Prostate gland (tissue), 2 donors: ENCODE results near the gene RIPOR3. TPM values are rescaled to one million over a fixed set of nuclear protein-coding genes. Genes with fewer than 3 reads are reported as not detected.

Experiments
- DNase-seq: peaks from one replicate; pipeline ENCODE4 v3.0.0-alpha.2; 2019; ENCODE audit warnings: low spot score
- H3K27ac ChIP-seq, 2 donors: fragments of 200-600 bp; sonication (generic); 2 replicates each; pipeline ENCODE4 v1.5.1; 2017 to 2019
- H3K27me3 ChIP-seq: fragments of 200-600 bp; sonication (generic); replicated peaks from 2 replicates; pipeline ENCODE4 v1.5.1; 2019; ENCODE audit not compliant: insufficient read depth
- H3K36me3 ChIP-seq, 2 donors: fragments of 200-600 bp; sonication (generic); 1 replicate in 1 of 2; 2 replicates in 1 of 2; pipeline versions ENCODE4 v1.5.1 to v1.8.1; 2017 to 2019
- H3K4me1 ChIP-seq: fragments of 200-600 bp; sonication (generic); replicated peaks from 2 replicates; pipeline ENCODE4 v1.5.1; 2019
- H3K4me3 ChIP-seq, 2 donors: fragments of 200-600 bp; sonication (generic); 2 replicates each; pipeline ENCODE4 v1.5.1; 2017 to 2019
- H3K9me3 ChIP-seq: fragments of 200-600 bp; sonication (generic); 2 replicates; pipeline ENCODE4 v1.5.1; 2017
- POLR2A ChIP-seq: fragments of 450-650 bp; IDR thresholded peaks from one replicate; pipeline ENCODE4 v1.6.1; 2016; ENCODE audit warnings: antibody characterized with exemption, mild to moderate bottlenecking
- POLR2AphosphoS5 ChIP-seq: sonication (generic); formaldehyde crosslinking; IDR thresholded peaks from one replicate; pipeline ENCODE4 v1.6.1; 2017; ENCODE audit warnings: antibody characterized with exemption
- WGBS: methylation state at CpG from one replicate; pipeline ENCODE4 v1.1.5; 2018; 5-methylcytosine and 5-hydroxymethylcytosine counted together
- intact Hi-C: fragments of 100-400 bp; cut with DNase I; formaldehyde crosslinking; loops from one replicate; pipeline ENCODE4 v1.14.2; 2022
- total RNA-seq, 2 donors: library from RNA; depleted of rRNA; stranded (reverse); fragments of >200 nt; gene quantifications; one replicate each; pipeline ENCODE4 v1.1.0, GENCODE V29; 2016
- TF ChIP-seq, protein P1 (sequence below), 4 experiments: fragments of 200-600 bp in 2 of 4; fragments of 450-650 bp in 2 of 4; sonication (generic) in 2 of 4; IDR thresholded peaks; 1 replicate in 3 of 4; 2 replicates in 1 of 4; pipeline ENCODE4 v1.5.1; 2016 to 2019; ENCODE audit warnings: antibody characterized with exemption in 4 of 4, mild to moderate bottlenecking in 2 of 4, moderate library complexity in 2 of 4

The RIPOR3 gene
- total RNA-seq, 2 donors from 2014 or later = 0.55 to 11.3 TPM

DNA sequence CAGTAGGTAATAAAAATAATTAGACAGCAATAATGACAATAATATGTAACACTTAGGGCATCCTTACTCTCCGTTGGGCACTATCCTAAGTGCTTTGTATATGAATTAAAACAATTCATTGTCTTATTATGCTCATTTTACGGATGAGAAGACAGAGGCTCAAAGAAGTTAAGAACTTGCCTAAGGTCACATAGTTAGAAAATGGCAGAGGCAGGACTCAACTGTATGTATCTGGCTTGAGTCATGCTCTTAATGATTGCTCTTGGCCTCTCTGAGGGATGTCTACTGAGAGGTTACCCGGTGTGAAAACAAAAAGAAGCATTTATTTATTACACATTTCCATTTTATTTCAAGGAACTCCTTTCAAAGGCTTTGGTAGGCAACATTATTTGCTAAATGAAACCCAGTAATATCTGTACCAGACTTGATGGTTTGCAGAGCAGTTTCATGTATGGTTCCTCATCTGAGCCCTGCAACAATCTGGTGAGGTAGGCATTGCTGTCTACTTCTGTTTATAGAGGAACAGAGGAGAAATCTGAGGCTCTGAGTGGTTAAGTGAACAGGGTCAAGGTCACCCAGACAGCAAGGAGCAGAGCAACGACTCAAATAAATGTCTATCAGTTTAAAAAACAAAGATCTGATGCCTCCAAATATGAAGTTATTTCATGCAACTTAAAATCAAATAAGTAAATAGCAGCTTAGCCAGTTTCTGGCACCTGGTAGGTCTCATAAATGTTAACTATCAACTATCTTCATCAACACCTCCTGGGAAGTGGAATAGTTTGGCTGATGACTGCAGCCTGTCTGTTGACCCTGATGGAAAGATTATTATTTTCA is 35.8 kb upstream of the RIPOR3 start:
- DNase-seq = no peak
- Histone ChIP-seq H3K27ac (no peak overlapping the region), H3K36me3 (no peaks in the 10 kb centered on the region), H3K4me3 (no peak overlapping the region), H3K9me3 (no peaks in the 10 kb centered on the region), H3K27me3 (no peaks in the 10 kb centered on the region), H3K4me1 (peaks cover 3% of the 10 kb centered on the region)
- TF ChIP-seq POLR2AphosphoS5 (no peak), POLR2A (no peak)
- TF ChIP-seq, protein P1, sequence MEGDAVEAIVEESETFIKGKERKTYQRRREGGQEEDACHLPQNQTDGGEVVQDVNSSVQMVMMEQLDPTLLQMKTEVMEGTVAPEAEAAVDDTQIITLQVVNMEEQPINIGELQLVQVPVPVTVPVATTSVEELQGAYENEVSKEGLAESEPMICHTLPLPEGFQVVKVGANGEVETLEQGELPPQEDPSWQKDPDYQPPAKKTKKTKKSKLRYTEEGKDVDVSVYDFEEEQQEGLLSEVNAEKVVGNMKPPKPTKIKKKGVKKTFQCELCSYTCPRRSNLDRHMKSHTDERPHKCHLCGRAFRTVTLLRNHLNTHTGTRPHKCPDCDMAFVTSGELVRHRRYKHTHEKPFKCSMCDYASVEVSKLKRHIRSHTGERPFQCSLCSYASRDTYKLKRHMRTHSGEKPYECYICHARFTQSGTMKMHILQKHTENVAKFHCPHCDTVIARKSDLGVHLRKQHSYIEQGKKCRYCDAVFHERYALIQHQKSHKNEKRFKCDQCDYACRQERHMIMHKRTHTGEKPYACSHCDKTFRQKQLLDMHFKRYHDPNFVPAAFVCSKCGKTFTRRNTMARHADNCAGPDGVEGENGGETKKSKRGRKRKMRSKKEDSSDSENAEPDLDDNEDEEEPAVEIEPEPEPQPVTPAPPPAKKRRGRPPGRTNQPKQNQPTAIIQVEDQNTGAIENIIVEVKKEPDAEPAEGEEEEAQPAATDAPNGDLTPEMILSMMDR (IDR thresholded peaks at IDR 0.05) = no peak
- 75% methylated on average over 4 of the region's 4 CpGs for WGBS
- intact Hi-C loops = no loop called here

GRCh38 chr20:50725724-50726005 is 34.3 kb upstream of the RIPOR3 start:
- TF ChIP-seq POLR2A = no peak
- TF ChIP-seq POLR2AphosphoS5 = no peak
- TF ChIP-seq, protein P1 (IDR thresholded peaks at IDR 0.05) = no peak
- Histone ChIP-seq H3K27ac (no peak overlapping the region), H3K36me3 (no peaks in the 10 kb centered on the region), H3K4me3 (no peak overlapping the region), H3K9me3 (no peaks in the 10 kb centered on the region), H3K4me1 (peaks cover 3% of the 10 kb centered on the region), H3K27me3 (no peaks in the 10 kb centered on the region)
- WGBS = 91% methylated on average over 10 of the region's 10 CpGs
- intact Hi-C loops = no loop called here
- DNase-seq = no peak

DNA sequence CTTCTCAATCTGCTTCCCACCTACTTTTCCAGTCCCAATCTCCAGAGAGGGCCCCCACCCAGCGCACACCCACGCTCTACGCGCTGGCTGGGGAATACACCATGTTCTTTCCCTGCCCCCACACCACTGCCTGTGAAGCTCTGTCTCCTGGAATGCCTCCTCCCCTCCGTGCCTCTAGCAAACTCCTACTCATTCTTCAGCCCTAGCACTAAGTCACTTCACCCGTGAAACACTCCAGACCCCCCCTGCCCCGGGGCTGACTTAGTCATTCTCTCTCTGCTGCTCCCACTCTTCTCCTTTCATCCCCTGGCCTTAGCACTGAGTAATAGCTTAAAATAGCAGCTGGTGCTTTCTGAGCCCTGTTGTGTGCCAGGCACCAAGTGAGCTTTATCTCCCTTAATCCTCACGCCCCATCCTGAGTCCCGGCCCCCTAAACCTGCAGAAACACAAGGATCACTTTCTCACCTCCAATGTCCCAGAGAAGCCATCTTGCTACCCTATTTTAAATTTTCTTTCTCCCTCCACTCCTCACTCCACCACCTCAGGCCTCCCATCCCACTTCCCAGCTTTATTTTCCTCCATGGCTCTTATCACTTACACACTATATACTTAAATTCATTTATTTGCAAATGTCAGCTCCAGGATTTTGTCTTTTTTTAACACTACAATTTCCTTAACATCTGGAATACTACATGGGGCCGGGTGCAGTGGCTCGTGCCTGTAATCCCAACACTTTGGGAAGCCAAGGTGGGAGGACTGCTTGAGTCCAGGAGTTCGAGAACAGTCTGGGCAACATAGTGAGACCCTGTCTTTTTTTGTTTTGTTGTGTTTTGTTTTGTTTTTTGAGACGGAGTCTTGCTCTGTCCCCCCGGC is 33.7 kb upstream of the RIPOR3 start:
- TF ChIP-seq POLR2A = no peak
- DNase-seq = no peak
- WGBS = 42% methylated on average over 14 of the region's 14 CpGs
- peak overlapping the region; percentile 13 for H3K27ac ChIP-seq
- peaks cover 3% of the 10 kb centered on the region for H3K4me1 ChIP-seq
- intact Hi-C loops = no loop called here
- H3K27me3 ChIP-seq = no peaks in the 10 kb centered on the region
- no peak overlapping the region for H3K4me3 ChIP-seq
- no peaks in the 10 kb centered on the region for H3K36me3 ChIP-seq
- no peaks in the 10 kb centered on the region for H3K9me3 ChIP-seq

- WGBS = 86% methylated on average over 7 of the region's 7 CpGs
- Histone ChIP-seq H3K4me1 (no peaks in the 10 kb centered on the region), H3K9me3 (no peaks in the 10 kb centered on the region), H3K27me3 (no peaks in the 10 kb centered on the region), H3K4me3 (no peak overlapping the region), H3K36me3 (no peaks in the 10 kb centered on the region), H3K27ac (peak overlapping the region in 1 of 2 donors; percentile 13)
- DNase-seq = no peak
- intact Hi-C loops = no loop called here
- TF ChIP-seq, protein P1 (IDR thresholded peaks at IDR 0.05) = no peak
- TF ChIP-seq POLR2A = no peak
Observed at GRCh38 chr20:50724112-50724725, 32.9 kb upstream of the RIPOR3 start.

GRCh38 chr20:50723672-50724071 is 32.3 kb upstream of the RIPOR3 start:
- no peak overlapping the region for H3K27ac ChIP-seq
- H3K4me1 ChIP-seq = no peaks in the 10 kb centered on the region
- no peak for DNase-seq
- H3K36me3 ChIP-seq = no peaks in the 10 kb centered on the region
- no peak overlapping the region for H3K4me3 ChIP-seq
- 86% methylated on average over 9 of the region's 9 CpGs for WGBS
- H3K27me3 ChIP-seq = no peaks in the 10 kb centered on the region
- H3K9me3 ChIP-seq = no peaks in the 10 kb centered on the region
- TF ChIP-seq POLR2A = no peak
- TF ChIP-seq, protein P1 (IDR thresholded peaks at IDR 0.05) = no peak
- no peak for TF ChIP-seq POLR2AphosphoS5
- intact Hi-C loops = no loop called here
